B cell (primary cell): Measurements from ENCODE around the gene COLGALT1. TPM values are rescaled to one million over a fixed set of nuclear protein-coding genes. Genes with fewer than 3 reads are reported as not detected.

Experiments
- ATAC-seq: fragments of 200-7000 bp; cut with Tn5 transposase; one replicate; pipeline ENCODE4 v1.10.0; 2021; ENCODE audit warnings: low read depth, mild to moderate bottlenecking, moderate number of reproducible peaks, moderate library complexity
- CTCF ChIA-PET: fragments of 350-600 bp; sonication (Branson Sonifier 250); formaldehyde crosslinking; loops from one replicate; lab custom pipeline; 2021; ENCODE audit warnings: antibody characterized with exemption, inconsistent platforms; lab: Charles Lee
- POLR2A ChIA-PET: fragments of 350-600 bp; sonication (Branson Sonifier 250); formaldehyde crosslinking; loops from one replicate; lab custom pipeline; 2021; ENCODE audit warnings: antibody characterized with exemption; lab: Charles Lee
- DNase-seq: peaks from one replicate; pipeline ENCODE4 v3.0.0; 2013
- H2AFZ ChIP-seq: 2 replicates; pipeline ENCODE4 v1.6.1; 2012; ENCODE audit warnings: mild to moderate bottlenecking, low read depth, low read length; ENCODE audit not compliant: insufficient read depth, poor library complexity, severe bottlenecking
- H3K27ac ChIP-seq, 2 donors: 1 replicate in 1 of 2; 2 replicates in 1 of 2; pipeline ENCODE4 v1.5.1; 2012 to 2013; ENCODE audit warnings: low read length in 2 of 2, mild to moderate bottlenecking in 2 of 2, moderate library complexity in 1 of 2
- H3K27me3 ChIP-seq, 4 experiments: fragments of 200-600 bp in 1 of 4; sonication (generic) in 1 of 4; replicated peaks in 1 of 4; 1 replicate in 2 of 4; 2 replicates in 2 of 4; pipeline versions ENCODE4 v1.6.1 to v1.7.0; 2013 to 2016; ENCODE audit warnings: low read length in 3 of 4, mild to moderate bottlenecking in 2 of 4, mixed read lengths in 1 of 4, moderate library complexity in 1 of 4; ENCODE audit not compliant: insufficient read depth in 4 of 4, control insufficient read depth in 3 of 4; ENCODE audit errors: control extremely low read depth in 1 of 4
- H3K36me3 ChIP-seq, 2 experiments: replicated peaks in 1 of 2; 1 replicate in 1 of 2; 2 replicates in 1 of 2; pipeline versions ENCODE4 v1.6.1 to v1.7.1; 2013; ENCODE audit warnings: low read length in 1 of 2; ENCODE audit not compliant: insufficient read depth in 2 of 2, control insufficient read depth in 1 of 2; ENCODE audit errors: control extremely low read depth in 1 of 2, extremely low read depth in 1 of 2
- H3K4me1 ChIP-seq, 2 donors: fragments of 200-600 bp in 1 of 2; sonication (generic) in 1 of 2; 1 replicate in 1 of 2; 2 replicates in 1 of 2; pipeline versions ENCODE4 v1.5.1 to v1.6.1; 2013 to 2017; ENCODE audit warnings: low read length in 2 of 2; ENCODE audit not compliant: control insufficient read depth in 2 of 2, insufficient read depth in 2 of 2
- H3K4me2 ChIP-seq: replicated peaks from 2 replicates; pipeline ENCODE3; 2012; ENCODE audit warnings: mild to moderate bottlenecking, low read depth, low read length; ENCODE audit not compliant: poor library complexity, severe bottlenecking
- H3K4me3 ChIP-seq, 5 experiments: fragments of 200-600 bp in 1 of 5; sonication (generic) in 1 of 5; 1 replicate in 3 of 5; 2 replicates in 2 of 5; pipeline versions ENCODE4 v1.5.1 to v1.7.0; 2011 to 2016; ENCODE audit warnings: low read length in 4 of 5, mild to moderate bottlenecking in 4 of 5, low read depth in 2 of 5, control low read depth in 1 of 5, moderate library complexity in 1 of 5; ENCODE audit not compliant: insufficient read depth in 1 of 5; ENCODE audit errors: control extremely low read depth in 1 of 5, extremely low read depth in 1 of 5
- H3K79me2 ChIP-seq: fragments of 200-600 bp; sonication (generic); one replicate; pipeline ENCODE4 v1.6.0; 2016; ENCODE audit warnings: low read length; ENCODE audit not compliant: control insufficient read depth, insufficient read depth
- H3K9ac ChIP-seq: fragments of 200-600 bp; sonication (generic); 2 replicates; pipeline ENCODE4 v1.6.1; 2017; ENCODE audit warnings: mild to moderate bottlenecking, low read length, moderate library complexity
- H3K9me3 ChIP-seq, 3 donors: one replicate each; pipeline versions ENCODE4 v1.6.1 to v1.7.1; 2013; ENCODE audit warnings: low read length in 2 of 3; ENCODE audit not compliant: control insufficient read depth in 2 of 3, insufficient read depth in 1 of 3; ENCODE audit errors: control extremely low read depth in 1 of 3
- H4K20me1 ChIP-seq: 2 replicates; pipeline ENCODE4 v1.6.0; 2012; ENCODE audit warnings: mild to moderate bottlenecking, low read length; ENCODE audit not compliant: insufficient read depth, control insufficient read depth, poor library complexity, severe bottlenecking
- H3K27ac Mint-ChIP-seq: one replicate; pipeline ENCODE4 v1.8.0; 2021; ENCODE audit warnings: mixed read lengths
- H3K27me3 Mint-ChIP-seq: one replicate; pipeline ENCODE4 v1.8.0; 2021; ENCODE audit warnings: mixed read lengths
- H3K4me1 Mint-ChIP-seq: one replicate; pipeline ENCODE4 v1.8.0; 2021; ENCODE audit warnings: mixed read lengths
- H3K4me3 Mint-ChIP-seq: one replicate; pipeline ENCODE4 v1.8.0; 2021; ENCODE audit warnings: mixed read lengths
- H3K9me3 Mint-ChIP-seq: one replicate; pipeline ENCODE4 v1.8.0; 2022; ENCODE audit warnings: mixed read lengths; ENCODE audit not compliant: insufficient read depth
- CTCF ChIP-seq: fragments of 200-600 bp; IDR thresholded peaks from one replicate; pipeline ENCODE4 v1.8.0; 2022; ENCODE audit warnings: antibody characterized with exemption, mild to moderate bottlenecking
- EZH2 ChIP-seq: IDR thresholded peaks from 2 replicates; pipeline ENCODE4 v1.6.1; 2012; ENCODE audit warnings: borderline replicate concordance, low read depth, mild to moderate bottlenecking, moderate library complexity, low read length; ENCODE audit not compliant: insufficient read depth, poor library complexity, severe bottlenecking
- WGBS: methylation state at CpG from one replicate; pipeline ENCODE4 v1.1.5; 2013; ENCODE audit warnings: missing lambda C conversion rate; ENCODE audit not compliant: insufficient coverage; 5-methylcytosine and 5-hydroxymethylcytosine counted together
- intact Hi-C: fragments of 100-400 bp; cut with micrococcal nuclease; formaldehyde crosslinking; loops from one replicate; pipeline ENCODE4 v1.10.0; 2022
- polyA plus RNA-seq: library from polyadenylated mRNA; depleted of rRNA; stranded (reverse); fragments of >200 nt; gene quantifications from 2 replicates; pipeline ENCODE4 v1.2.3, GENCODE V29; 2012
- total RNA-seq, 2 donors: library from RNA; stranded (reverse); fragments of 120-200 nt in 1 of 2; gene quantifications; 1 replicate in 1 of 2; 2 replicates in 1 of 2; pipeline versions ENCODE4 v1.2.3 to v1.2.4, GENCODE V29; 2013 to 2022

Gene COLGALT1
- total and polyA plus RNA-seq, 2 donors (not counting 1 experiment from before 2014, with no cell fraction given), result 108 to 126 TPM

GRCh38 chr19:17614476-17614875, 59.0 kb downstream of the COLGALT1 start:
- ChIA-PET CTCF (no interaction called here), POLR2A (no interaction called here)
- no peak for DNase-seq
- ATAC-seq, result no peak
- TF ChIP-seq CTCF (no peak), EZH2 (no peak)
- Mint-ChIP-seq H3K9me3 (no peaks in the 10 kb centered on the region), H3K4me3 (no peak overlapping the region), H3K4me1 (peaks cover 5% of the 10 kb centered on the region), H3K27me3 (peaks cover 30% of the 10 kb centered on the region), H3K27ac (no peak overlapping the region)
- Histone ChIP-seq H3K27ac (no peak overlapping the region), H3K79me2 (no peaks in the 10 kb centered on the region), H3K27me3 (peaks cover 0 to 40% (median 10%) of the 10 kb centered on the region in 4 experiments), H3K4me2 (no peak overlapping the region), H2AFZ (no peak overlapping the region), H3K4me1 (peaks cover 11 to 14% of the 10 kb centered on the region in 2 donors), H4K20me1 (no peaks in the 10 kb centered on the region), H3K9me3 (peaks cover 0 to 38% (median 0%) of the 10 kb centered on the region in 3 donors), H3K36me3 (no peaks in the 10 kb centered on the region), H3K4me3 (no peak overlapping the region), H3K9ac (no peak overlapping the region)
- intact Hi-C loops, result no loop called here
- 85% methylated on average over 4 of the region's 12 CpGs for WGBS

GRCh38 chr19:17615889-17616685, 60.6 kb downstream of the COLGALT1 start:
- DNase-seq, result no peak
- H3K4me3 ChIP-seq, result peak overlapping the region in 2 of 5 experiments; percentile 15 to 19
- H3K9ac ChIP-seq, result no peak overlapping the region
- ChIA-PET CTCF (interaction anchor here (1.2 kb wide), 1 partner anchor 13 kb away, joined by 3 read pairs; no protein-coding TSS in a partner anchor), POLR2A (no interaction called here)
- no peak overlapping the region for H3K27ac ChIP-seq
- intact Hi-C loops, result no loop called here
- H3K36me3 ChIP-seq, result no peaks in the 10 kb centered on the region
- Mint-ChIP-seq H3K9me3 (no peaks in the 10 kb centered on the region), H3K27me3 (peaks cover 30% of the 10 kb centered on the region), H3K4me3 (peak overlapping the region; percentile 41), H3K27ac (no peak overlapping the region), H3K4me1 (peaks cover 5% of the 10 kb centered on the region)
- ATAC-seq, result no peak
- H3K9me3 ChIP-seq, result peaks cover 0 to 31% (median 0%) of the 10 kb centered on the region in 3 donors
- H2AFZ ChIP-seq, result peak overlapping the region; percentile 49
- 28% methylated on average over 25 of the region's 27 CpGs for WGBS
- no peak for TF ChIP-seq CTCF
- TF ChIP-seq EZH2, result no peak
- H3K27me3 ChIP-seq, result peaks cover 0 to 40% (median 10%) of the 10 kb centered on the region in 4 experiments
- H4K20me1 ChIP-seq, result no peaks in the 10 kb centered on the region
- H3K4me1 ChIP-seq, result peaks cover 11 to 14% of the 10 kb centered on the region in 2 donors
- H3K4me2 ChIP-seq, result peak overlapping the region; percentile 60
- no peaks in the 10 kb centered on the region for H3K79me2 ChIP-seq
